A549 (cell line): ENCODE results near the gene C10orf105.

Source experiments
- NFE2L2 ChIP-seq: fragments of 150-350 bp; conservative IDR thresholded peaks from 2 replicates; pipeline ENCODE4 v1.6.1; 2014; ENCODE audit warnings: low read length
- RAD21 ChIP-seq, 2 experiments: fragments of >200 bp in 1 of 2; sonication (Bioruptor Twin) in 1 of 2; formaldehyde crosslinking in 1 of 2; IDR thresholded peaks in 1 of 2; conservative IDR thresholded peaks in 1 of 2; 2 replicates in 1 of 2; 3 replicates in 1 of 2; pipeline ENCODE4 v1.6.1; 2012 to 2018; ENCODE audit warnings: inconsistent platforms in 1 of 2

- TF ChIP-seq RAD21 (conservative IDR thresholded peaks at IDR 0.05 in 1 of 2, IDR thresholded peaks at IDR 0.05 in 1 of 2) (no peak), NFE2L2 (no peak)
These were observed 28.2 kb downstream of the C10orf105 start for GRCh38 chr10:71691405-71691804.
